ENCODE measurements around the gene E2F1. TPM values are rescaled to one million over a fixed set of nuclear protein-coding genes. Genes with fewer than 3 reads are reported as not detected.

Gene E2F1
- polyA plus RNA-seq, 1 experiment: 2.6 TPM

DNA sequence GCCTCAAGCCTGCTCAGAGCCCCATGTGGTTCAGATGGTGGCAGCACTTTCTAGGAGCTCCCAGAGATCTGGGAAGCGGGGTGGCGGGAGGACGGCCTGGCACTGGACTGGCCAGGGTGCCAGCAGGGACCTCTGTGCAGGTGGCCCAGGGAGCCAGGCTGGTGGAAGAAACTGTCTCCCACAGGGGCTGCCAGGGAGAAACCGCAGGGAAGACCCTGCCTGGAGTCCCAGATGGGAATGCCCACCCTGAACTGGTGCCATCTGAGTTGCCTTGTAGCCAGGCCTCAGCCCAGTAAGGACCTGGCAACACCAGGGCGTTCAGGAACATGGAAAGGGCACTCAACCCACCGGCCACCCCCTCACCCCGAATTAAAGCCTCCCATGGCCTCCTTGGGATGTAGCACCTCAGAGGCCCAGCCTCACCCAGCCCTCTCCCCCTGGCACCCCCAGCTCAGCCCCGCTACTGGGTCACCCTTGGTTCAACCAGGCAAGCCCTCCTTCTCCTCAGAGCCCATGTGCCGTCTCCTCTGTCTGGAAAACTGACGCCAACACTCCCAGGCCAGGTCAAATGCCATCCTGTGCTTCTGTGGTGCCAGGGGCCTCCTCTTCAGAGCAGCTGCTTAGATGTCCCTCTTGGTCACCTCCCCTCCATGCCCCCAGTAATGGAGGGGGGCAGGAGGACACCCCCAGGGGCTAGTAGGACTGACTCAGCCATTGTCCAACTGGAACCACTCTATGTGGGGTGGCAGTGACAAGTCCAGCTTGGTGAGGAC, 30.0 kb downstream of the E2F1 start:
- H3K27me3 ChIP-seq (ENCODE audit: control insufficient read depth, insufficient read depth, low read length): no peaks in the 10 kb centered on the region
- CTCF ChIA-PET: interaction anchor here (2.8 kb wide), 1 partner anchor 199 kb away, joined by 11 read pairs; no protein-coding TSS in a partner anchor
- no peak for DNase-seq (ENCODE audit: low read depth, low spot score)

DNA sequence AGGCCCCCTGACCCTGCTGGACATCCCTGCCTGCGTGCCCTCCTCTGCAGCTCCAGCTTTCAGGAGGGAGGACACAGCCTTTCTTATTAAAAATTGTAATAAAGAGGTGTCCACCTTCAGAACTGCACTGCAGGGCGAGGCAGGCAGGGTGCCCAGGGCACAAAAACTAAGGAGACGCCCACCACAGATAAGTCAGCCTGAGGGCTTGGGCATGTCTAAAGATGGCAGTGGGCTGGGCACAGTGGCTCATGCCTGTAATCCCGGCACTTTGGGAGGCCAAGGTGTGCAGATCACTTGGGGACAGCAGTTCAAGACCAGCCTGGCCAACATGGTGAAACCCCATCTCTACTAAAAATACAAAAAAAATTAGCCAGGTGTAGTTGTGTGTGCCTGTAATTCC, 31.0 kb downstream of the E2F1 start:
- POLR2A ChIA-PET: no interaction called here
- no peak for DNase-seq (ENCODE audit: low read depth, low spot score)
- H3K27ac ChIP-seq (ENCODE audit: low read depth, low read length): no peak overlapping the region
- no peak overlapping the region for H3K4me3 ChIP-seq (ENCODE audit: low read depth, low read length)
- CTCF ChIA-PET: interaction anchor here (2.6 to 2.8 kb wide), 2 partner anchors 8 to 198 kb away, joined by 11 to 13 read pairs; partner anchors contain the start of gene C20orf144
- no peaks in the 10 kb centered on the region for H3K27me3 ChIP-seq (ENCODE audit: control insufficient read depth, insufficient read depth, low read length)
- no peak for TF ChIP-seq CTCF (IDR thresholded peaks at IDR 0.05; ENCODE audit: low read depth, low read length)
- H3K9me3 ChIP-seq (ENCODE audit: control insufficient read depth, insufficient read depth, low read length): no peaks in the 10 kb centered on the region; the same call in 1 of the 2 replicates

More for the DNA sequence above, 30.0 kb downstream of the E2F1 start:
- POLR2A ChIA-PET: interaction anchor here (1.4 kb wide), 1 partner anchor 12 kb away, joined by 3 read pairs; no protein-coding TSS in a partner anchor
- TF ChIP-seq CTCF (IDR thresholded peaks at IDR 0.05; ENCODE audit: low read depth, low read length): no peak
- H3K27ac ChIP-seq (ENCODE audit: low read depth, low read length): no peak overlapping the region
- H3K9me3 ChIP-seq (ENCODE audit: control insufficient read depth, insufficient read depth, low read length): no peaks in the 10 kb centered on the region; the same call in 1 of the 2 replicates
- no peak overlapping the region for H3K4me3 ChIP-seq (ENCODE audit: low read depth, low read length)

- ChIA-PET POLR2A (interaction anchor here (1.7 kb wide), 1 partner anchor 9 kb away, joined by 10 read pairs; no protein-coding TSS in a partner anchor), CTCF (interaction anchor here (1.8 to 2.8 kb wide), 3 partner anchors 9 to 197 kb away, joined by 5 to 13 read pairs (median 11); partner anchors contain the start of gene C20orf144)
- DNase-seq (ENCODE audit: low read depth, low spot score): no peak
- H3K4me3 ChIP-seq (ENCODE audit: low read depth, low read length): no peak overlapping the region
- no peaks in the 10 kb centered on the region for H3K27me3 ChIP-seq (ENCODE audit: control insufficient read depth, insufficient read depth, low read length)
- no peak overlapping the region for H3K27ac ChIP-seq (ENCODE audit: low read depth, low read length)
- TF ChIP-seq CTCF (IDR thresholded peaks at IDR 0.05; ENCODE audit: low read depth, low read length): no peak
- no peaks in the 10 kb centered on the region; the same call in 1 of the 2 replicates for H3K9me3 ChIP-seq (ENCODE audit: control insufficient read depth, insufficient read depth, low read length)
Observed at GRCh38 chr20:33654680-33655161, 31.5 kb downstream of the E2F1 start.

DNA sequence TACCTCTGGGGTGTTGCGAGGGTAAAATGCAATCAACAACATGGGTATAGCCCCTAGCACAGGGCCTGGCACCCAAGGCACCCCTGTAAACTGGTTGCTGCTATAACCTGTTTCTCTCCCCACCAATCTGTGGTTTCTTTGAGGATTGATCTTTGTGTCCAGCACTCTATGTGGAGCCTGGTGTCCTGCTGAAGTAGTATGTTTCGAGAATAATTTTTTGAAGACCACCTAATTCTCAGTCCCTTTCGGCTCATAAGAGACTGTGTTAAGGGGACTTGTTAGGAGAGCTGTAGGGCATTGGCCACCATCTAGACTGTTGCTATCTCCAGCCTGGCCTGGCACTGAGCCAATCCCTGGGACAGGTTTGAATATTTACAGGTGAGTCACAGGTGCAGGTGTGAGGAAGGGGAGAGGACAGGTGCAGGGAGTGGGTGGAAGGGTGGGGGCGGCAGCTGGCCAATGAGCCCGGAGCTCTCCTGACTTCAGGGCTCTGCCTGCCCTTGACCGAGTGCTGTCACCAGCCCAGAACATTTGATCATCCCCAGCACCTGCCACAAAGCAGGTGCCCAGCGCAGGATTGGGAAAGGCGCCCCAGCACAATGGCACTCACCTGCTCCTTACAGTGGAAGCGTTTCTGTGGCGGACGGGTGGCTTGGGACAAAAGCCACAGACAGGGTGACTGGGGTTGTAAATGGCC, 32.1 kb downstream of the E2F1 start:
- TF ChIP-seq CTCF (IDR thresholded peaks at IDR 0.05; ENCODE audit: low read depth, low read length): no peak
- POLR2A ChIA-PET: interaction anchor here (1.0 to 1.7 kb wide), 3 partner anchors 10 to 14 kb away, joined by 4 to 10 read pairs (median 5); partner anchors contain the start of gene ACTL10
- Histone ChIP-seq H3K9me3 (ENCODE audit: control insufficient read depth, insufficient read depth, low read length) (no peaks in the 10 kb centered on the region), H3K27me3 (ENCODE audit: control insufficient read depth, insufficient read depth, low read length) (no peaks in the 10 kb centered on the region), H3K4me3 (ENCODE audit: low read depth, low read length) (no peak overlapping the region), H3K27ac (ENCODE audit: low read depth, low read length) (no peak overlapping the region)
- DNase-seq (ENCODE audit: low read depth, low spot score): no peak
- CTCF ChIA-PET: interaction anchor here (0.6 to 2.8 kb wide), 13 partner anchors 9 to 278 kb away, joined by 3 to 13 read pairs (median 4); partner anchors contain the start of genes ACTL10 and C20orf144

Data from AG04450 (cell line).